HCT116 (cell line): ENCODE results near the gene ARL15. TPM values are rescaled to one million over a fixed set of nuclear protein-coding genes. Genes with fewer than 3 reads are reported as not detected.
"Not testable (repeated sequence)": the region's sequence is repeated elsewhere in the genome, so short reads cannot be mapped to it uniquely, and the experiment has no call there.

Source experiments
- ATAC-seq: fragments of 200-7000 bp; cut with Tn5 transposase; 2 replicates; pipeline ENCODE4 v1.9.1; 2020; ENCODE audit warnings: mild to moderate bottlenecking, moderate library complexity
- BruUV-seq: library from RNA; stranded (reverse); fragments of 400-500 nt; replicated peaks from 2 replicates; lab custom pipeline; 2021; lab: Mats Ljungman, UMichigan
- CTCF ChIA-PET: fragments of 300-600 bp; sonication (Branson Sonifier 250); formaldehyde crosslinking; loops from one replicate; lab custom pipeline; 2021; ENCODE audit warnings: antibody characterized with exemption; lab: Charles Lee
- POLR2A ChIA-PET: fragments of 300-600, 350-600 bp; sonication (Branson Sonifier 250); formaldehyde crosslinking; loops from one replicate; lab custom pipeline; 2021; ENCODE audit warnings: antibody characterized with exemption; lab: Charles Lee
- RAD21 ChIA-PET, 2 experiments: fragments of 300-600 bp; sonication (Branson Sonifier 250); formaldehyde crosslinking; loops; one replicate each; lab custom pipeline; 2023; ENCODE audit warnings: low total read pairs in 2 of 2; ENCODE audit not compliant: uncharacterized antibody in 2 of 2, unreplicated experiment in 2 of 2, low non-redundant PET in 1 of 2; lab: Charles Lee
- DNase-seq: peaks from one replicate; pipeline ENCODE4 v3.0.0-alpha.2; 2010; ENCODE audit warnings: low read depth, low spot score
- H2AFZ ChIP-seq: fragments of 200-600 bp; shearing (Covaris generic), sonication (generic); 2 replicates; pipeline ENCODE4 v1.6.1; 2017; ENCODE audit warnings: low read depth, mixed run types, mixed read lengths, antibody characterized with exemption, low read length; ENCODE audit not compliant: poor library complexity, severe bottlenecking
- H3K27ac ChIP-seq: 2 replicates; pipeline ENCODE4 v1.5.1; 2012; ENCODE audit warnings: low read depth, low read length
- H3K27me3 ChIP-seq: fragments of 200-600 bp; sonication (generic); 2 replicates; pipeline ENCODE4 v1.6.1; 2016; ENCODE audit warnings: mixed run types, low read length, mixed read lengths; ENCODE audit not compliant: insufficient read depth
- H3K36me3 ChIP-seq, 2 experiments: fragments of 200-500 bp in 1 of 2; fragments of 200-600 bp in 1 of 2; sonication (Bioruptor generic) in 1 of 2; sonication (generic) in 1 of 2; 2 replicates each; pipeline versions ENCODE4 v1.5.1 to v1.6.1; 2014 to 2016; ENCODE audit warnings: low read length in 2 of 2, inconsistent platforms in 1 of 2, mixed read lengths in 1 of 2, mixed run types in 1 of 2; ENCODE audit not compliant: insufficient read depth in 2 of 2, control insufficient read depth in 1 of 2
- H3K4me1 ChIP-seq, 2 experiments: fragments of 200-600 bp in 1 of 2; sonication (generic) in 1 of 2; 2 replicates each; pipeline versions ENCODE4 v1.5.1 to v1.6.1; 2012 to 2017; ENCODE audit warnings: low read length in 2 of 2, inconsistent platforms in 1 of 2, mild to moderate bottlenecking in 1 of 2, mixed read lengths in 1 of 2, mixed run types in 1 of 2, moderate library complexity in 1 of 2; ENCODE audit not compliant: insufficient read depth in 2 of 2, control insufficient read depth in 1 of 2
- H3K4me2 ChIP-seq: fragments of 200-600 bp; sonication (generic); 2 replicates; pipeline ENCODE4 v1.6.1; 2017; ENCODE audit warnings: mixed run types, low read length, mixed read lengths
- H3K4me3 ChIP-seq, 2 experiments: fragments of 200-600 bp in 1 of 2; sonication (generic) in 1 of 2; replicated peaks in 1 of 2; 2 replicates each; pipeline ENCODE4 v1.5.1; 2011 to 2016; ENCODE audit warnings: low read length in 2 of 2, control low read depth in 1 of 2, low read depth in 1 of 2, mild to moderate bottlenecking in 1 of 2, mixed read lengths in 1 of 2, mixed run types in 1 of 2
- H3K79me2 ChIP-seq: fragments of 200-600 bp; sonication (generic); 2 replicates; pipeline ENCODE4 v1.6.1; 2017; ENCODE audit warnings: mild to moderate bottlenecking, mixed run types, low read length, moderate library complexity, mixed read lengths; ENCODE audit not compliant: insufficient read depth
- H3K9ac ChIP-seq: fragments of 200-600 bp; sonication (generic); 2 replicates; pipeline ENCODE4 v1.6.1; 2016; ENCODE audit warnings: low read length, mixed read lengths
- H3K9me2 ChIP-seq: fragments of 200-600 bp; sonication (generic), shearing (Covaris generic); 2 replicates; pipeline ENCODE4 v1.6.1; 2017; ENCODE audit warnings: mixed run types, mild to moderate bottlenecking, moderate library complexity; ENCODE audit not compliant: insufficient read depth
- H3K9me3 ChIP-seq, 2 experiments: fragments of 200-500 bp in 1 of 2; fragments of 200-600 bp in 1 of 2; sonication (Bioruptor generic) in 1 of 2; sonication (generic) in 1 of 2; 2 replicates each; pipeline ENCODE4 v1.6.1; 2014 to 2017; ENCODE audit warnings: low read length in 2 of 2, mixed read lengths in 2 of 2, inconsistent platforms in 1 of 2, low read depth in 1 of 2, mild to moderate bottlenecking in 1 of 2, mixed run types in 1 of 2, moderate library complexity in 1 of 2; ENCODE audit not compliant: control insufficient read depth in 1 of 2, insufficient read depth in 1 of 2
- H4K20me1 ChIP-seq: fragments of 200-600 bp; sonication (generic), shearing (Covaris generic); 2 replicates; pipeline ENCODE4 v1.6.1; 2017; ENCODE audit warnings: mixed run types, mild to moderate bottlenecking, moderate library complexity; ENCODE audit not compliant: insufficient read depth
- CEBPB ChIP-seq: IDR thresholded peaks from 2 replicates; pipeline ENCODE4 v1.6.1; 2012; ENCODE audit warnings: low read depth
- CTCF ChIP-seq, 3 experiments: fragments of 200-600 bp in 1 of 3; sonication (generic) in 1 of 3; IDR thresholded peaks in 2 of 3; conservative IDR thresholded peaks in 1 of 3; 2 replicates each; pipeline ENCODE4 v1.5.1; 2012 to 2017; ENCODE audit warnings: low read depth in 2 of 3, low read length in 2 of 3, antibody characterized with exemption in 1 of 3, borderline replicate concordance in 1 of 3, control low read depth in 1 of 3, mild to moderate bottlenecking in 1 of 3, mixed read lengths in 1 of 3, mixed run types in 1 of 3, moderate library complexity in 1 of 3; ENCODE audit not compliant: insufficient read depth in 1 of 3
- EGR1 ChIP-seq: IDR thresholded peaks from 2 replicates; pipeline ENCODE4 v1.6.1; 2012; ENCODE audit warnings: low read depth
- EZH2 ChIP-seq: fragments of 200-600 bp; sonication (generic); IDR thresholded peaks from 2 replicates; pipeline ENCODE4 v1.6.1; 2017; ENCODE audit warnings: antibody characterized with exemption, mixed run types
- FOSL1 ChIP-seq: IDR thresholded peaks from 2 replicates; pipeline ENCODE4 v1.6.1; 2012; ENCODE audit warnings: low read depth
- POLR2AphosphoS5 ChIP-seq: IDR thresholded peaks from 2 replicates; pipeline ENCODE4 v1.6.1; 2011; ENCODE audit warnings: mild to moderate bottlenecking, low read depth, low read length, moderate library complexity
- RAD21 ChIP-seq: IDR thresholded peaks from 2 replicates; pipeline ENCODE4 v1.6.1; 2012; ENCODE audit warnings: low read depth, mild to moderate bottlenecking
- SP1 ChIP-seq: IDR thresholded peaks from 2 replicates; pipeline ENCODE4 v1.6.1; 2012; ENCODE audit warnings: low read depth
- intact Hi-C: fragments of 100-400 bp; cut with micrococcal nuclease; formaldehyde crosslinking; loops from 2 replicates; pipeline ENCODE4 v1.10.0; 2022
- total RNA-seq: library from RNA; stranded (reverse); gene quantifications from one replicate; pipeline ENCODE4 v1.2.1, GENCODE V29; 2021; ENCODE audit not compliant: unreplicated experiment
- TF ChIP-seq, protein P1 (sequence below): IDR thresholded peaks from 2 replicates; pipeline ENCODE4 v1.6.1; 2011; ENCODE audit warnings: mild to moderate bottlenecking, low read length, moderate library complexity; ENCODE audit not compliant: insufficient replicate concordance; ENCODE audit errors: extremely low read depth

ARL15 gene
- total RNA-seq, 1 experiment from 2014 or later: 15.0 TPM

DNA sequence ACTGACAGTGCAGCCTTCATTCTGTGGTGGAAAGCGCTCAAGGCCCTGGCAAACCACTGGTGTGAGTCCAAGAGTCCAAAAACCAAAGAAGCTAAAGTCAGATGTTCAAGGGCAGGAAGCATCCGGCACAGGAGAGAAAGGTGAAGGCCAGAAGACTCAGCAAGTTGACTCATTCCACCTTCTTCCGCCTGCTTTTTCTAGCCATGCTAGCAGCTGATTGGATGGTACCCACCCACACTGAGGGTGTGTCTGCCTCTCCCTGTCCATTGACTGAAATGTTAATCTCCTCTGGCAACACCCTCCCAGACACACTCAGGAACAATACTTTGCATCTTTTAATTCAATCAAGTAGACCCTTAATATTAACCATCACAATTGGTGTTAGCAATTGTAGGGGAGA, 453.9 kb downstream of the ARL15 start:
- H3K9me2 ChIP-seq: no peaks in the 10 kb centered on the region
- ATAC-seq (no peak), DNase-seq (no peak)
- no peaks in the 10 kb centered on the region for H3K79me2 ChIP-seq
- ChIA-PET POLR2A (no interaction called here), CTCF (no interaction called here), RAD21 (no interaction called here)
- no peaks in the 10 kb centered on the region for H4K20me1 ChIP-seq
- H3K27me3 ChIP-seq: no peaks in the 10 kb centered on the region
- intact Hi-C loops: no loop called here
- H3K27ac ChIP-seq: no peak overlapping the region
- BruUV-seq: no TSS peak
- H2AFZ ChIP-seq: no peak overlapping the region
- H3K4me2 ChIP-seq: no peak overlapping the region
- no peaks in the 10 kb centered on the region for H3K9me3 ChIP-seq
- no peak overlapping the region for H3K4me3 ChIP-seq
- no peak for TF ChIP-seq SP1
- TF ChIP-seq CEBPB: no peak
- TF ChIP-seq FOSL1: no peak
- no peaks in the 10 kb centered on the region for H3K4me1 ChIP-seq
- H3K36me3 ChIP-seq: no peaks in the 10 kb centered on the region
- H3K9ac ChIP-seq: no peak overlapping the region

- CTCF ChIA-PET, H3K4me3 ChIP-seq, H4K20me1 ChIP-seq, H3K9me2 ChIP-seq, H2AFZ ChIP-seq, BruUV-seq, H3K4me1 ChIP-seq, H3K9me3 ChIP-seq, H3K79me2 ChIP-seq, H3K4me2 ChIP-seq, DNase-seq, H3K9ac ChIP-seq, intact Hi-C loops, H3K36me3 ChIP-seq, H3K27me3 ChIP-seq, POLR2A ChIA-PET, RAD21 ChIA-PET, ATAC-seq, H3K27ac ChIP-seq: not testable (repeated sequence)
Observed at GRCh38 chr5:53836851-53837430, 473.4 kb downstream of the ARL15 start.

DNA sequence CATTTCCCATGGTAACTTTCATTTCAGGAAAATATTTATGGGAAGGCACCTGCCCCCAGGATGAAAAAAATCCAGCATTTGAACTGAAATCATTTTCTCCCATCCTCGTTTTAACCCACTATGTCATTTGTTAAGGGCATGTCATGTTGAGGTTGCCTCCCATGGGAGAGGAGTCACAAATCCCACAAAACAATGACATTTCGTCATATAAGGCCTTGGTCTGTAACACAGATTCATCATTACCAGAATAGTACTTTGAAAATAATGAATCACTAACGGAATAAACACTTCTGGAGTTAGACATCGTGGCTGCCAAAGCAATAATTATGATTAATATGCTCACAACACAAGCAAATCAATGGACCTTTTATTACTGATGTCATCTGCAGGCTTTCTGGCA, 475.9 kb downstream of the ARL15 start:
- CTCF ChIA-PET: no interaction called here
- ATAC-seq: no peak
- TF ChIP-seq SP1: no peak
- no peak for TF ChIP-seq FOSL1
- no peak for TF ChIP-seq CEBPB
- TF ChIP-seq RAD21: no peak
- no peak for TF ChIP-seq EGR1
- TF ChIP-seq POLR2AphosphoS5: no peak
- no peak for TF ChIP-seq EZH2
- TF ChIP-seq, protein P1, sequence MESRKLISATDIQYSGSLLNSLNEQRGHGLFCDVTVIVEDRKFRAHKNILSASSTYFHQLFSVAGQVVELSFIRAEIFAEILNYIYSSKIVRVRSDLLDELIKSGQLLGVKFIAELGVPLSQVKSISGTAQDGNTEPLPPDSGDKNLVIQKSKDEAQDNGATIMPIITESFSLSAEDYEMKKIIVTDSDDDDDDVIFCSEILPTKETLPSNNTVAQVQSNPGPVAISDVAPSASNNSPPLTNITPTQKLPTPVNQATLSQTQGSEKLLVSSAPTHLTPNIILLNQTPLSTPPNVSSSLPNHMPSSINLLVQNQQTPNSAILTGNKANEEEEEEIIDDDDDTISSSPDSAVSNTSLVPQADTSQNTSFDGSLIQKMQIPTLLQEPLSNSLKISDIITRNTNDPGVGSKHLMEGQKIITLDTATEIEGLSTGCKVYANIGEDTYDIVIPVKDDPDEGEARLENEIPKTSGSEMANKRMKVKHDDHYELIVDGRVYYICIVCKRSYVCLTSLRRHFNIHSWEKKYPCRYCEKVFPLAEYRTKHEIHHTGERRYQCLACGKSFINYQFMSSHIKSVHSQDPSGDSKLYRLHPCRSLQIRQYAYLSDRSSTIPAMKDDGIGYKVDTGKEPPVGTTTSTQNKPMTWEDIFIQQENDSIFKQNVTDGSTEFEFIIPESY: no peak
- no peak for TF ChIP-seq CTCF (IDR thresholded peaks at IDR 0.05 in 2 of 3, conservative IDR thresholded peaks at IDR 0.05 in 1 of 3; ENCODE audit: borderline replicate concordance in 1 of 3, insufficient read depth in 1 of 3, low read depth in 2 of 3, low read length in 2 of 3)

More for the DNA sequence above, 475.9 kb downstream of the ARL15 start:
- Histone ChIP-seq H2AFZ (no peak overlapping the region), H3K4me1 (no peaks in the 10 kb centered on the region), H3K79me2 (no peaks in the 10 kb centered on the region), H3K27ac (no peak overlapping the region), H3K9ac (no peak overlapping the region), H3K4me2 (no peak overlapping the region), H4K20me1 (no peaks in the 10 kb centered on the region), H3K9me2 (no peaks in the 10 kb centered on the region), H3K27me3 (no peaks in the 10 kb centered on the region), H3K9me3 (no peaks in the 10 kb centered on the region), H3K4me3 (no peak overlapping the region), H3K36me3 (no peaks in the 10 kb centered on the region)
- no peak for DNase-seq
- intact Hi-C loops: no loop called here
- RAD21 ChIA-PET: no interaction called here
- BruUV-seq: no TSS peak
- POLR2A ChIA-PET: no interaction called here
